GM23338 (cell line): ENCODE data around the gene HLCS.

Experiments used
- CTCF ChIP-seq, 2 experiments: fragments of 200-600 bp in 1 of 2; sonication (generic) in 1 of 2; conservative IDR thresholded peaks; 2 replicates each; pipeline versions ENCODE4 v1.5.1 to v1.6.1; 2016 to 2017; ENCODE audit warnings: antibody characterized with exemption in 2 of 2, low read depth in 2 of 2, mild to moderate bottlenecking in 2 of 2, moderate library complexity in 1 of 2
- EZH2 ChIP-seq: fragments of 200-600 bp; sonication (generic); IDR thresholded peaks from one replicate; pipeline ENCODE4 v1.8.0; 2017; ENCODE audit warnings: antibody characterized with exemption, mild to moderate bottlenecking, low read depth; ENCODE audit not compliant: unreplicated experiment
- POLR2AphosphoS5 ChIP-seq: IDR thresholded peaks from 2 replicates; pipeline ENCODE4 v1.6.1; 2016; ENCODE audit warnings: antibody characterized with exemption, low read depth

GRCh38 chr21:36849461-36850105, 116.9 kb downstream of the HLCS start:
- TF ChIP-seq EZH2, result no peak
- no peak for TF ChIP-seq POLR2AphosphoS5
- no peak for TF ChIP-seq CTCF (conservative IDR thresholded peaks at IDR 0.05; ENCODE audit: low read depth in 2 of 2)
